Lung microvascular endothelial cell (primary cell): ENCODE data around the gene MAG. TPM values are rescaled to one million over a fixed set of nuclear protein-coding genes. Genes with fewer than 3 reads are reported as not detected.

Experiments used
- DNase-seq, 2 donors: peaks; one replicate each; pipeline versions ENCODE4 v3.0.0 to v3.0.0-alpha.2; 2010; ENCODE audit warnings: low read depth in 2 of 2
- total RNA-seq: library from RNA; depleted of rRNA; stranded (reverse); fragments of >200 nt; gene quantifications from 2 replicates; pipeline ENCODE4 v1.2.1, GENCODE V29; 2014

The MAG gene, protein sequence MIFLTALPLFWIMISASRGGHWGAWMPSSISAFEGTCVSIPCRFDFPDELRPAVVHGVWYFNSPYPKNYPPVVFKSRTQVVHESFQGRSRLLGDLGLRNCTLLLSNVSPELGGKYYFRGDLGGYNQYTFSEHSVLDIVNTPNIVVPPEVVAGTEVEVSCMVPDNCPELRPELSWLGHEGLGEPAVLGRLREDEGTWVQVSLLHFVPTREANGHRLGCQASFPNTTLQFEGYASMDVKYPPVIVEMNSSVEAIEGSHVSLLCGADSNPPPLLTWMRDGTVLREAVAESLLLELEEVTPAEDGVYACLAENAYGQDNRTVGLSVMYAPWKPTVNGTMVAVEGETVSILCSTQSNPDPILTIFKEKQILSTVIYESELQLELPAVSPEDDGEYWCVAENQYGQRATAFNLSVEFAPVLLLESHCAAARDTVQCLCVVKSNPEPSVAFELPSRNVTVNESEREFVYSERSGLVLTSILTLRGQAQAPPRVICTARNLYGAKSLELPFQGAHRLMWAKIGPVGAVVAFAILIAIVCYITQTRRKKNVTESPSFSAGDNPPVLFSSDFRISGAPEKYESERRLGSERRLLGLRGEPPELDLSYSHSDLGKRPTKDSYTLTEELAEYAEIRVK
- total RNA-seq = not detected in 2 replicates

DNA sequence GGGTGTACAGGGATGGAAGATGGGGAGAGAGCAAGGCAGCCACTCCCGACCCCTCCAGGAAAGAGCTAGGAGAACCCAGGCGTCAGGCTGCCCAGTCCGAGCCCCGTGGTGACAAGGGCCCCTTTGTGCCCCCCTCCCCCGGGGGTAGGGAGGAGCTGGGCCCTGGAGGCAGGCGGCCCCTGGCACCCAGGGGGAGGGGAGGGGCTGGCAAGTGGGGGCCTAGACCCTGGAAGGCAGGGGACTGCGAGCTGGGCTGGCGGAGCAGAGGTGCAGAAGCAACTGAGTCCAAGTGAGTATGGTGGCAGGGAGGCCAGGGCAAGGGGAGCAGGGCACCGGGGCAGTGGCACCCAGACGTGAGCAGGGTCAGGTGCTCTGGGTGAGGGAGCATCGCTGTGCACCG lies at the start of gene MAG:
TSS of gene MAG (plus strand) at position 246 of the 400 bp plus-strand sequence. CDS start 3,248 bp downstream, outside the sequence.
- no peak for DNase-seq

DNA sequence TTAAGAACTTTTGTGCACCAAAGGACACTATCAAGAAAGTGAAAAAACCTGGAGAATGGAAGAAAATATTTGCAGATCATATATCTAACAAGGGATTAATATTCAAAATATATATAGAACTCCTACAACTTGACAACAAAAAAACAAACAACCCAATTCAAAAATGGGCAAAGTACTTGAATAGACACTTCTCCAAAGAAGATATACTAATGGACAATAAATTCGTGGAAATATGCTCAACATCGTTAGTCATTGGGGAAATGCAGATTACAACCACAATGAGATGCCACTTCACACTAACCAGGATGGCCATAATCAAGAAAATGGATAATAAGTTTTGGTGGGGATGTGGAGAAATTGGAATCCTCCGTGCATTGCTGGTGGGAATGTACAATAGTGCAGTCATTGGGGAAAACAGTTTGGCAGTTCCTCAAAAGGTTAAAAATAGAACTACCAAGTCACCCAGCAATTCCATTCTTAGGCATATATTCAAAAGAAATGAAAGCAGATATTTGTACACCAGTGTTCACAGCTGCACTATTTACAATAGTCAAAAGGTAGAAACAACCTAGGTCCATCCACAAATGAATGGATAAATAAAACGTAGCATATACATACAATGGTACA lies 45.4 kb upstream of the MAG start:
- no peak for DNase-seq

DNA sequence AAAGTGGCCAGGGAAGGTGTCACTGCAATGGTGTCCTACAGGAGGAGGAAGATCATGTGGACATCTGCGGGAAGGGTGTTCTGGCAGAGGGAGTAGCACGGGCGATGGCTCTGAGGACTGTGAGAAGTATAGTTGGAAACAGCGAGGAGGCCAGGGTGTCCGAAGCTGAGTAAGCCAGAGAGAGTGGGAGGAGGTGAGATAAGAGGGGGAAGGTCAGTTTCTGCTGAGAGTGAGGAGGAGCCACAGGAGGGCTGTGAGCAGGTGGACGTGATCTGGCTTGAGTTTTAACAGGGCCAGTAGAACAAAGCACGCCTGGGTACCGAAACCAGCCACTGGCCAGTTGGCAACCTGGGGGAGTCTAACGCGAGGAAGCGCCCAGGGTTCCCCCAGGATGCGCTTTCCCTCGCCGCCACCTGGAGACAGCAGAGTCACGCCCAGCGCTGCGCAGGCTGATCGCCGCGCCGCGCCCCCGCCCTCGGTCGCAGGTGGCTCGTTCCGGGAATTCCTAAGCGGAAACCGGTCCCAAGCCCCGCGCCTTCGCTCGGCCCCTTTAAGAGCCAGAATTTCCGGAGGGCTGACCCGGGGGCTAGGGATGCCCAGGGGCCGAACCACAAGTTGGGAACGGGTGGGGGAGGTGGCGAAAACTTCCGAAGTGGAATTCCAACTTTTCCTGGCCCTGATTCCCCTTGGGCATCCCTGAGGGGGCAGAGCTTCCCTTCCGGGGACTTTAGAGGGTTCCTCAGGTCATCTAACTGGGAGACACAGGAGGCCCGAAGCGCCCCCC lies 44.2 kb upstream of the MAG start:
- no peak for DNase-seq

DNA sequence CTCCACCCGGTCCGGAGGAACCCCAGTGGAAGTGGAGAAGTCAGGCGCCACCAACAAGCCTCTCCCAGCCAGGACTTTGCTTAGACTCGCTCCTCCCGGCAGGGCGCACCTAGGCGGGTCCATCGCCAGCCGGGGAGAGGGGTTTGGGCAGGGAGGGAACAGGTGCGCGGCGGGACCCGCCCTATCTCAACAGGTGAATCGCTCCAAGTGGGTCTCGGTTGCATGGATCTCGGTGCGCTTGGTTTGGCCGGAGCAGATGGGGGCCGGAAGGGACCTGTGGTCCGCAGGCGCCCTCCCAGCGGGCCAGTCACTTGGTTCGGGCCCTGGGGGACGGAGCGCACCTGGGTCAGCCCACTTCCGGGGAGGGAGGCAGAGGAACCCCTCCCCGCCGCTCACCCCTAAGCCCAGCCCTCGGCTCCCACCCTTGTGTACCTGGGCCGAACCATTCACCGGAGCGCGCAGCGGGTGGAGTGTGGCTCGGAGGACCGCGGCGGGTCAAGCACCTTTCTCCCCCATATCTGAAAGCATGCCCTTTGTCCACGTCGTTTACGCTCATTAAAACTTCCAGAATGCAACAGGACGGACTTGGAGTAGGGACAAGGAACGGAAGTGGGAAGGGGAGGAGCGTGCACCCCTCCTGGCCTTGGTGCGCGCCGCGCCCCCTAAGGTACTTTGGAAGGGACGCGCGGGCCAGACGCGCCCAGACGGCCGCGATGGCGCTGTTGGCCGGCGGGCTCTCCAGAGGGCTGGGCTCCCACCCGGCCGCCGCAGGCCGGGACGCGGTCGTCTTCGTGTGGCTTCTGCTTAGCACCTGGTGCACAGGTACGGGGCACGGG lies 43.4 kb upstream of the MAG start, which contains the start of gene LSR:
TSS of gene LSR (plus strand) at position 693 of the 836 bp plus-strand sequence. CDS start at position 714, 21 bp downstream.
- DNase-seq = no peak

DNA sequence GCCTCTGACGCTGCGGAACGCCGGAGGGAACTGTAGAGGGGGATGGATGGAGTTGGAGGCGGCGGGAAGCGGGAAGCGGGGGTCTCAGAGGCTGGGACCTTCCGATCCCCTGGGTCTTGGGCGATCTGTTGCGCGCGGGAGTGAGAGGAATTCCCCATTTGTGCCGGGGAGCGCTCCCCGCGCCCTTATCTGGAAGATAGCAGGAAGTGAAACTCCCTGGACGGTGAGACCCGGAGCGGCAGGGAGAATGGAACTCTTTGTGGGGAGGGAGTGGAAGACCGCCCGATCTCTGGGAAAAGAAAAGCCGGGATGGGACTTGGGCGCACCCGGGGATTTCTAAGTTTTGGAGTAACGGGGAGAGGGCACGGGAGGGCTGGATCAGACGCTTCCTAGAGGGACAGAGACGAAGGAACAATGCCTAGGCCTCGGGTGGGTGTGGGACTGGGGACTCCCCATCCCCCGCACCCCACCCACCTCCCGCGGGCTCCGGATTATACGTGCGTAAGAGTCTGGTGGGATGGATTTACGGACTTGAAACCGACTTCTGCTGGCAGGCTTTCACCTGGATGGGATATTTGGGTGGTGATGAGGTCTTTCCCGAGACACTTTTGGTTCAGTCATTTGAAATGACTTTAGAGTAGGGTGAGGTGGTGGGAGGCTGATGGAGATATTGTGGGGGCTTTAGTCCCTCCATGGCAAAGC lies 42.7 kb upstream of the MAG start:
- DNase-seq = no peak

DNA sequence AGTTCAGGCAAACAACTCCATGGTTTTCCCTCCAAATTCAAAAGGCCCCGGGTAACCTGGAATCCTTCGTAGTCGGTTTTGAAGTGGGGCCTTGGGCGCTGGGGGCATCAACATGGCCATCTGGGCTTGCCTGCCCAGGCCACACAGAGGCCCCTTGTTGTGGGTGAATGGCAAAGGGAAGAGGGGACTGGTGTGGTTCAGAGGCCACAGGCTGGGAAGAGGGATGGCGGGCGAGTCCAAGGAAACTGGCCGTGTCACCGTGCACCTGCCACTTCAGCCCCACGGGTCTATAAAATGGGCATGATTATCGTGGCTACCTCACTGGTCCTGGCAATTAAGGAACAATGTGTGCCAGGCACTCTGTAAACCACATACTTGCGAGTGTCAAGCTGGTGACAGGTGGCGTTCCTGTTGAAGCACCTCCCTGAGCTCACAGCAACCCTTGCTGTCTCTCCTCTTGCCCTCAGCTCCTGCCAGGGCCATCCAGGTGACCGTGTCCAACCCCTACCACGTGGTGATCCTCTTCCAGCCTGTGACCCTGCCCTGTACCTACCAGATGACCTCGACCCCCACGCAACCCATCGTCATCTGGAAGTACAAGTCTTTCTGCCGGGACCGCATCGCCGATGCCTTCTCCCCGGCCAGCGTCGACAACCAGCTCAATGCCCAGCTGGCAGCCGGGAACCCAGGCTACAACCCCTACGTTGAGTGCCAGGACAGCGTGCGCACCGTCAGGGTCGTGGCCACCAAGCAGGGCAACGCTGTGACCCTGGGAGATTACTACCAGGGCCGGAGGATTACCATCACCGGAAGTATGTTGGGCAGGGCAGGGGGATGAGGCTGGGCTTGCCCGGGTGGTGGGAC lies 41.9 kb upstream of the MAG start:
- DNase-seq = no peak

DNA sequence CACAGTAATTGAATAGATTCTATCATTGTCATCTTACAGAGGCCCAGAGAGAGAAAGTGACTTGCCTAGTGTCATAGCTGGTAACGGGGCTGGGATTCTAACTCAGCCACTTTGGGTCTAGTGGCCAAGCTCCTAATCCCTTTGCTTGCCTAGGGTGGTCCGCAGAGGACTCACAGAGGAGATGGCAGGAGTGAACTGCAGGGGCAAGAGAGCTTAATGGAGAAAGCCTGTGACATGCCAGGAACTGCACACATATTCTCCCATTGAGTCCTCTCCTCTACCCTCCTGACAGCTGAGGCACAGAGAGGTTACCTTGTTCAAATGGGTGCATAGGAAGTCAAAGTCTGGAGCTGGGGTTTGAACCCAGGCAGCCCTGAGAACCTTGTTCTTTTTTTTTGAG lies 40.5 kb upstream of the MAG start:
- DNase-seq = no peak

DNA sequence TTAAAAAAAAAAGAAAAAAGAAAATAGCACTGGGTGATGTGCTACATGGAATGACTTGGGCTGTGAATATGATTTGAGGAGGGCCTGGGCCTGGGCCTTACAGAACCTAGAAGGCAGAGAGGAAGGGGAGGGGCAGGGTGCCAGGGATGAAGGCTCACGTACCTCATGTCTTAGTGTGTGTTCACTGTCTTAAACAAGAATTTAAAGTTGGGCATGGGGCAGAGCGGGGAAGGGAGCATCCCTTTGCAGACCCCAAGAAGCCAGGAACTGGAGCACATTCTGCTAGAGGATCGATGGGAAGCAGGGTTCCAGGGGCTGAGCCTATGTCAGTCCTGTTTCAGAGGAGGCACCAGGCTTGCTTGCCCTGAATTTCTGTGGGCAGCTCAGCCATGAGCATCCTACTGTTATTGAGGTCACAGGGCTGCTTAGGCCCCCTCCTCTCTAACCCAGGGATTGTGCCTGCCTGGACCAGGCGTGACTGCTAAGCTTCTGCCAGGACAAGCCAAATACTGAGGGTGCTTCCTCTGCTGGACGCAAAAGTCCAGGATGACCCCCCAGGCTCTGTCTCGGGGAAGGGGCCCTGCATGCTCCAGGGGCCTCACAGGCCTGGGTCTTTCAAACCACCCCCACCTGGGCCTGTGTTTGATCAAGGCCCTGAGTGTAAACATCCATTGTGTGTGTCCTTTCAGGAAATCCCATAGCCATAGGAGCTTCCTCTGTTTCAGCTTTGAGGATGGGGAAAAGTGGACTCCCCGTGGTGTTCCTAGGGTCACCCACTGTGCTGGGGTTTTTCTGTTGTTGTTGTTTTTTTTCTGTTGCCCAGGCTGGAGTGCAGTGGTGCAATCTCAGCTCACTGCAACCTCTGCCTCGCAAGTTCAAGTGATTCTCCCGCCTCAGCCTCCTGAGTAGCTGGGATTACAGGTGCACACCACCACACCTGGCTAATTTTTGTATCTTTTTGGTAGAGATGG lies 38.4 kb upstream of the MAG start:
- DNase-seq = peak in 1 of 2 donors; percentile 29

DNA sequence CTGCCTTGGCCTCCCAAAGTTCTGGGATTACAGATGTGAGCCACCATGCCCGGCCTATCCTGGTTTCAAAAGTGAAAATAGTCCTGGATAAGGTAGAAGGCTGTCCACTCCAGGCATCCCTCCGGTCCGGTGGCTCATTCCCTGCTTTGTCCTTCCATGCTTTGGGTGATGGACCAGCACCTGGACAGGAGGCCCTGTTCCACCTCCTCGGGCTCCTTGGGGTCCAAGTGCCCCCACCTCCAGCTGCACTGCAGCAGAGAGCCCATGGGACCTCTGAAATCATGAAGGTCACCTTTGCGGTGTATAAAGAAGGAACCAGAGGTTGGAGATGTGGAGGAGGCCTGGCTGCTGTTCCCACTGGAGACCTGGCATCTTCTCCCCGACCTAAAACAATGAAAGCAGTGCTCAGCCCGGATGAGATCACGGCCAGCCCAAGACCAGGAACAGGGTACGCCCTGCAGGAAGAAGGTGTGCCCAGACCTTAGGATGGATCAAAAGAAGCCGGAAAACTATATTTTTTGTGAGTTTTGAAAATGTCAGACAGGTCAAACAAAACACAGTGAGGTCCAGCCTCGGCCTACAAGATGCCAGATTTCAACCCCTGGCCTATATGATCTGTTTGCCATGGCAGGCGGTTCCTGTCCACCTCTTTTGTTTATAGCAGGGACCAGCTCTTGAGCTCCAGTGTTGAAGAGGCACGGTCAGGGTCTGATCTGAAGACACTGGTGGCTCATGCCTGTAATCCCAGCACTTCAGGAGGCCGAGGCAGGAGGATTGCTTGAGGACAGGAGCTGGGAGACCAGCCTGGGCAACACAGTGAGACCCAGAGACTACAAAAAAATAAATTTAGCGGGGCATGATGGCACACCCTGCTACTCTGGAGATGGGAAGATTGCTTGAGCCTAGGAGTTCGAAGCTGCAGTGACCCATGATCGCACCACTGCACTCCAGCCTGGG lies 37.3 kb upstream of the MAG start:
- no peak for DNase-seq

DNA sequence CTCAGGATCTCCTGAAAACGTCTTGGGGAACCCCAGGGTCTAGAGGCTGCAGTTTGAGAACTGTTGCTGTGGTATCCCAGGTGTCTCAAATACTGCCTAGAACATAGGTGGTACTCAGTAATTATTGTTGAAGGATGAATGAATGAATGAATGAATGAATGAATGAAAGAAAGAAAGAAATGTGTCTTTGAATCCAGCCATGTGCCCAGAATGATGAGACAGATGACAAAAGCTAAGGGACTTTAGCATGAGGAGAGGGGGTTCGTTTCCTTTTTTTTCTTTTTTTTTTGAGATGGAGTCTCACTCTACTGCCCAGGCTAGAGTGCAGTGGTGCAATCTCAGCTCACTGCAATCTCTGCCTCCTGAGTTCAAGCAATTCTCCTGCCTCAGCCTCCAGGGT lies 35.4 kb upstream of the MAG start:
- DNase-seq = no peak

DNA sequence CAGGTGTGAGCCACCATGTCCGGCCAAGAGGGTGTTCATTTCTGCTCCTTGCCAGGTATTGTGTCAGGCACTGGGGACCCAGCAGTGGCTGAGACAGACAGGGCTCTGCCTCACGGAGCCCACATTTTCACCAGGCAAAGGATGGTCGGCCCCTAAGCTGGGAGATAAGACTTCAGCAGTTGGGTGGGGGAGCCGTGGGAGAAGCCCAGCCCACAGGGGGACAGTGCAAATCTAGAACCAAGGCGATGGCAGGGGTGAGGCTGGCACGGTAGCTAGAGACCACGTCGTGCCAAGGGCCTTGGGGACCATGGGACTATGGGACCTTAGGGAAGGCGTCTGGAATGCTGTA lies 34.9 kb upstream of the MAG start:
- DNase-seq = no peak

DNA sequence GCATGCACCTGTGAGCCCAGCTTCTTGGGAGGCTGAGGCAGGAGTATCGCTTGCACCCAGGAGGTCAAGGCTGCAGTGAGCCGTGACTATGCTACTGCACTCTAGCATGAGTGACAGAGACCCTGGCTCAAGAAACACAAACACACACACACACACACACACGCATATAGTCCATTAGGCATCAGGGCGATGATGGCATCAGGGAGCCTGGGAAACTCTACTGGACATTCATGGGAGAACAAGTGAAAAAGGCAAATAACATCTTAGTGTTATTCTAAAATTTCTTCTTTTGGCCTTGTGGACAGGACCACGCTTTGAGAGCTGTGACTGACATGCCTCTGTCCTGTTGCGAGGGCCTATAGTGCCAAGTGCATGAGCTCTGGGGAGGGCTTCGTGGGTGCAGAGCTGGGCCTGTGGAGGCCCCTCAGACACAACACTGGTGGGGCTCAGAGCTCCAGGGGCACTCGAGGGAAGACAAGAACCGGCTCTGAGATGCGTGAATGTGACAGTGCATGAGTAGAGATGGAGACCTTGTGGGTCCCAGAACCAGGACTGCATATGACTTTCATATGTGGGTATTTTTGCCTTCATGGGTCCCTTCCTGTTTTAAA lies 31.2 kb upstream of the MAG start:
- no peak for DNase-seq

DNA sequence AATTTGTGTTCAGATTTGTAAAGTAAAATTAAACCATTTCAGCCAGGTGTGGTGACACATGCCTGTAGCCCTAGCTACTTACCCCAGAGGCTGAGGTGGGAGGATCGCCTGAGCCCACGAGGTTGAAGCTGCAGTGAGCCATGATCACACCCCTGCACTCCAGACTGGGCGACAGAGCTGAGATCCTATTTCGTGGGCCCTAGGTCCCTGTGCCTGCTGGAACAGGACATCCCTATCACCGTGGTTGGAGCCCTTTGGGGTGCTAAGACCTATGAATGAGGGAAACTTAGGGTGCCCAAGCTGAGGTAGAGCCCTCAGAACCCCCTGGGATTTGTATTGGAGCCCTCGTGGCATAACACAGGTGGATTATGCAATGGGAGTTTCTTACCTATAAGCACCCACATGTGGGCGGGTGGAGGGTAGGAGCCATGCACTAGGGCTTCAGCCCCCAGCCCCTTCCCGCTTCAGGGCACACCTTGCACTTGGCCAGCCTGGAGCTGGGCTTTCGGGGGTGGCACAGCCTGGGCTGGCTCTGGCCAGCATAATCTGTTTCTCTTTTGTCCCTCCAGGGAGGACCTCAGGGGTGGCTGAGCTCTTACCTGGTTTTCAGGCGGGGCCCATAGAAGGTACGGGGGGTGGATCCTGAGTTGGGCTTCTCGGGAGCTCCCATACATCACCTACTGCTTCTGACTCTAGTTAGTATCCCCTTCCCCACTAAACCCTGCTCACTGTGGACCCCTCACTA lies 30.4 kb upstream of the MAG start:
- DNase-seq = no peak

DNA sequence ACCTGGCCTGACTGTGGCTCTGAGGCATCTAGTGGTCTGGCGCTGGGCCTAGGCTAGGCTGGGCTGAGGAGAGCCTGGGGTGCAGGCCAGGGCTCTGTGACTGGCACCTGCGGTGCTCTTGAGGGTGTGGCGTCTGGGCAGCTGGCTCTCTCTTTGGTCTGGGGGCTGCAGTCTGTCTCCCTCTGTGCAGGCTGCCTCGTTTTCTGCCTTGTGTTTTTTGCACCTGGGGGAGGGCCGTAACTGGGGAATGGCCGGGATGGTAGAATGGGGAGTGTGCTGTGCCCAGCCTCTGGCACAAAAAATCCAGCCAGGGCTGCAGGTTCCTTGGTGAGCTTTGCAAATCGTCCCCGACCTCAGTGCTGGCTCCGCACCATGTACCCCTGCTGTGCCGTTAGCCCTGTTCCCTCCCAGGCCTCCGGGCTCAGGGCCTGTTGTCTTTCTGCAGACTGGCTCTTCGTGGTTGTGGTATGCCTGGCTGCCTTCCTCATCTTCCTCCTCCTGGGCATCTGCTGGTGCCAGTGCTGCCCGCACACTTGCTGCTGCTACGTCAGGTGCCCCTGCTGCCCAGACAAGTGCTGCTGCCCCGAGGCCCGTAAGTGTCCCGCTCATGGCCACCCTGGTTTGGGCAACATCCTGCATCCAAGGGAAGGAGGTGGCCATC lies 29.7 kb upstream of the MAG start:
- DNase-seq = no peak
